A549 (cell line): ENCODE measurements around the gene LOXHD1.

Experiments used
- CTCF ChIP-seq: fragments of >200 bp; sonication (Bioruptor Twin); formaldehyde crosslinking; IDR thresholded peaks from 3 replicates; pipeline ENCODE4 v1.5.1; 2016
- FOSB ChIP-seq: fragments of 250-450 bp; sonication (Bioruptor Pico); IDR thresholded peaks from 2 replicates; pipeline ENCODE4 v1.5.0; 2020; ENCODE audit warnings: mild to moderate bottlenecking, moderate library complexity
- KDM5A ChIP-seq: fragments of 200-600 bp; sonication (generic); IDR thresholded peaks from 2 replicates; pipeline ENCODE4 v1.6.1; 2016; ENCODE audit warnings: antibody characterized with exemption, mild to moderate bottlenecking
- MAX ChIP-seq: IDR thresholded peaks from 2 replicates; pipeline ENCODE4 v1.6.1; 2012
- POLR2A ChIP-seq: IDR thresholded peaks from 2 replicates; pipeline ENCODE4 v1.6.1; 2012; ENCODE audit warnings: mild to moderate bottlenecking, low read length
- REST ChIP-seq: fragments of 200-600 bp; sonication (generic); IDR thresholded peaks from 2 replicates; pipeline ENCODE4 v1.6.1; 2016; ENCODE audit warnings: antibody characterized with exemption, mild to moderate bottlenecking, moderate library complexity
- RNF2 ChIP-seq: fragments of 200-600 bp; sonication (generic); IDR thresholded peaks from 2 replicates; pipeline ENCODE4 v1.6.1; 2016; ENCODE audit warnings: low read depth, mild to moderate bottlenecking, antibody characterized with exemption, moderate library complexity, borderline replicate concordance

GRCh38 chr18:46471809-46472498 is 185.1 kb downstream of the LOXHD1 start:
- TF ChIP-seq REST = no peak
- TF ChIP-seq RNF2 = no peak
- no peak for TF ChIP-seq POLR2A
- no peak for TF ChIP-seq FOSB (CRISPR knock-in tag)
- TF ChIP-seq CTCF = no peak
- TF ChIP-seq MAX = no peak
- TF ChIP-seq KDM5A = no peak
